Measurements from ENCODE around the gene RBM19.

The RBM19 gene

DNA sequence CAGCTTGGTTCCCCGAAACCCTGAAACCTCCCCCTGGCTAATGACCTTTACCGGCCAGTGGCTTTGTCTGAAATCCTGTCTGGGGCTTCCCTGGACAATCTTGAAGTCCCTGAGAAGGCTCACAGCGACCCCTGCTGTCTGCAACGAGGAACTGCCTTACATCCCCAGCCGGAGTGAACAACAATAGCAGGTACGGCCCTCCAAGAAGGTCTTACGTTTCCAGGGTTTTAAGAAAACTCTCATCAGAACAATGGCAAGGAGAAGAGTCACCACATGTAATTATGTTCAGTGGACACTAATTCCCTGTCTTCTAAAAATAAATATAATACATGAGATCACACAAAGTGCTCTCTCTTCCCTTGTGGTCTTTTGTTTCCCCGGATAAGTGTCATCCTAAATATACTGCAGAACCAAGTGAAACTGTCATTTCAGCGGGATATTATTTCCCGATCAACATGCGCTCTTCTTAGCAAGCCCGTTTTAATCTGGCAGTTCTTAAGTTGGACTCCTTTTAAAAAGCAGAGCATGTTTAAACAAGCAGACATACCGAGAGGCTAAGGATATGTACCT lies 53.3 kb downstream of the RBM19 start:
- H3K27ac ChIP-seq, result no peak overlapping the region
- TF ChIP-seq ZFX (IDR thresholded peaks at IDR 0.05), result no peak
- TF ChIP-seq, protein P1, sequence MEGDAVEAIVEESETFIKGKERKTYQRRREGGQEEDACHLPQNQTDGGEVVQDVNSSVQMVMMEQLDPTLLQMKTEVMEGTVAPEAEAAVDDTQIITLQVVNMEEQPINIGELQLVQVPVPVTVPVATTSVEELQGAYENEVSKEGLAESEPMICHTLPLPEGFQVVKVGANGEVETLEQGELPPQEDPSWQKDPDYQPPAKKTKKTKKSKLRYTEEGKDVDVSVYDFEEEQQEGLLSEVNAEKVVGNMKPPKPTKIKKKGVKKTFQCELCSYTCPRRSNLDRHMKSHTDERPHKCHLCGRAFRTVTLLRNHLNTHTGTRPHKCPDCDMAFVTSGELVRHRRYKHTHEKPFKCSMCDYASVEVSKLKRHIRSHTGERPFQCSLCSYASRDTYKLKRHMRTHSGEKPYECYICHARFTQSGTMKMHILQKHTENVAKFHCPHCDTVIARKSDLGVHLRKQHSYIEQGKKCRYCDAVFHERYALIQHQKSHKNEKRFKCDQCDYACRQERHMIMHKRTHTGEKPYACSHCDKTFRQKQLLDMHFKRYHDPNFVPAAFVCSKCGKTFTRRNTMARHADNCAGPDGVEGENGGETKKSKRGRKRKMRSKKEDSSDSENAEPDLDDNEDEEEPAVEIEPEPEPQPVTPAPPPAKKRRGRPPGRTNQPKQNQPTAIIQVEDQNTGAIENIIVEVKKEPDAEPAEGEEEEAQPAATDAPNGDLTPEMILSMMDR (conservative IDR thresholded peaks at IDR 0.05), result peak; percentile 89

DNA sequence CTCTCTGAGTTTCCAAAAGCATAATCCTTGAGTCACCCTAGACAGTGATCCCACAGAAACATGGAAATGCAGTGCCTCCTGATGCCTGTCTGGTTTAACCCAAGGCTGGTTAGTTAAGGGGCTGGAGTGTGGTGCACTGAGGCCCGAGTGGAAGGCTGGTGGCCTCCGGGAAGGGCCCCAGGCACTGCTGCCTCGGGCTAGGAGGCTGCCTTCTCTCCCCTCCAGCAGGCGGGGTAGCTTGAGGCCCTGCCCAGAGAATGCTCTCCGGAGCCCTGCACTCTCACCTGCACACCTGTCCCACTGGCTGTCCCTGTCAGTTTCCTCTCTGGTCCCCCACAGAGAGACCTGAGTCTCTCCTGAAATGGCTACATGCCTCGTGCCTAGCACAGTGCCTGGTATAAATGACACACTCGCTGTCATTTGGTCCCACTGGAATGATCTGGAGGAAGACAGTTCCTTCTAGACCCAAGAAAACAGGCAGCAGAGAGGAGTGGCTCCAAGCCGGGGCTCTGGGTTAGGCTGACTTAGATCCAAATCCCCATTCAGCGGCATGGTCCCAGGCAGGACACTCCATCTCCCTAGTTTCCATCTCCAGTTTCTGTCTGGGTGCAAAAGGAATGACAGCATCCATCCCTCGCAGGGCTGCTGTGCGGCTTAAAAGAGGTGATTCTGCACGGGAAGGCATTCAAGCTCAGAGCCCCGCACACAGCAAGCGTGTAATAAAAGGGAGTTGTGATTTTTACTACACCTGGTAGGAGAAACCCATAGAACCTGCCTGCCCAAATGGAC lies 54.0 kb downstream of the RBM19 start:
- no peak overlapping the region for H3K27ac ChIP-seq
- TF ChIP-seq ZFX (IDR thresholded peaks at IDR 0.05), result no peak
- TF ChIP-seq, protein P1 (conservative IDR thresholded peaks at IDR 0.05), result no peak

DNA sequence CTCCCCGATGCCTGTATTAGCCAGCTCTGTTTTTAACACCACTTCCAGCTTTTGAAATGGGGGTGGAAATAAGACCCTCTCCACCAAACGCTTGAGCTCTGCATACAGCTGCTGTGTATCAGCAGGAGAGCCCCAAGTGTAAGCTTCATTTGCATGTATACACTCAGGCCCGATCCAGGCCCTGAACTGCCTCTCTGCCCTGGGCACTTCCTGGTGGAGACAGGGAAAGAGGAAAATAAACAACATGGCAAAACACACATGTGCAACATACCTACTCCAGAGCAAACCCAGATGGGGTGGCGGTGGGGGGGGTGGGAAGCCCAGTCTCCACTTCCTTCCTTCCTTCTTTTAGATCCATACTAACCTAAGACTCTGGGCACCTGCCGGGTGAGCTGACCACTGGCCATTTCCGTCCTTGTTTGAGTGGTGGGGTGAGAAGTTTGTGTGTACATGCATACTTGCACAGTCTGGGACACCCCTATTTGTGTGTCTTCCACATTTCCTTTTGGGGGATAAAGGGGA lies 55.3 kb downstream of the RBM19 start:
- no peak overlapping the region for H3K27ac ChIP-seq
- no peak for TF ChIP-seq ZFX (IDR thresholded peaks at IDR 0.05)
- TF ChIP-seq, protein P1 (conservative IDR thresholded peaks at IDR 0.05), result no peak

DNA sequence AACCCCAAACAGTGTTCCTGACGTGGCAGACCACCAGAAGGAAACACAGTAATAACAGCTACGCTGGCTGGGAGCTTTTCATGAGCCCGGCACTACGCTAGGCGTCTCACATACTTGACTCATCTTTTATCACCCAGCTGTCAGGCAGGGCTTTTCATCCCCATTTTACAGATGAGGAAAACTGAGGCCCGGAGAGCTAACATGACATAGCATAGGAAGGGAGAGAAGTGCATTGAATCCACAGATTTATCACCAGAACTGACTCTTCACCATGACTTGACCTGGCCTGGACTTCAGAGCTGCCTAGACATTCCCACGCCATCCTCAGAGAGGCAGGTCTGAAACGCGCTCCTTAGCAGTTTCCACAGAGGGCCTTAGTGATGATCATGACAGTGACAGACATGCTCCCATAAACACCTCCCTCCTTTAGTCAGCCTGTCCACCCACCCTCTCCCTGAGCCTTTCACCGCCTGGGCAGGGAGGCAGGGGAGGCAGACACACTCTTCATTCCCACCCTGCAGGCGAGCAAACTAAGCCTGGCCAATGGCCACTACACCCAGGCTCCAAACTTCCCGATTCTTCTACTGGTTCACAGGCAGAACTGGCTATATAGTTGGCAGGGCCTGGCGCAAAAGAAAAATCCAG lies 56.2 kb downstream of the RBM19 start:
- TF ChIP-seq, protein P1 (conservative IDR thresholded peaks at IDR 0.05), result no peak
- no peak for TF ChIP-seq ZFX (IDR thresholded peaks at IDR 0.05)
- no peak overlapping the region for H3K27ac ChIP-seq

DNA sequence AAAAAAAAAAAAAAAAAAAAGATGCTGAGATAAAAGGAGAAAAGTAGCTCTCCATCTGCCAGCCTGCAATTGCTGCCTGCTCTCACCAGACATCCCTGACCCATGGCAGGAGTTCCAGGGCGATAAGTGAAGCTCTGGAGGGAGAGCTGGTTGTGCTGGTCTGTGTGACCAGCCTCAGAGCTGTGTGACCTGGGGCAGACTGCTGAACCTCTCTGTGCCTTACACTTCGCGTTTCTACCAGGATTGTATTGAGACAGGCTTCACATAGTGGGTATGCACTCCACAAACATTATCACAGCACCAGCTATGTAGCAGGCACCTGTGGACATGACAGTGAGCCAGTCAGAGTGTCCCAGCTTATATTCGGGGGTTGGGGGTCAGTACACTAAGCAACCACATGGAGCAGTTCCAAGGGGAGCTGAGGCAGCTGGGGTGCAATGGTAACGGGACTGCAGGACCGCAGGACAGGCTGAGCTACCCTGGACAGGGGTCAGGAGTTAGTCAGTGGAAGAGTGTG lies 57.5 kb downstream of the RBM19 start:
- no peak overlapping the region for H3K27ac ChIP-seq
- TF ChIP-seq, protein P1 (conservative IDR thresholded peaks at IDR 0.05), result no peak
- no peak for TF ChIP-seq ZFX (IDR thresholded peaks at IDR 0.05)

DNA sequence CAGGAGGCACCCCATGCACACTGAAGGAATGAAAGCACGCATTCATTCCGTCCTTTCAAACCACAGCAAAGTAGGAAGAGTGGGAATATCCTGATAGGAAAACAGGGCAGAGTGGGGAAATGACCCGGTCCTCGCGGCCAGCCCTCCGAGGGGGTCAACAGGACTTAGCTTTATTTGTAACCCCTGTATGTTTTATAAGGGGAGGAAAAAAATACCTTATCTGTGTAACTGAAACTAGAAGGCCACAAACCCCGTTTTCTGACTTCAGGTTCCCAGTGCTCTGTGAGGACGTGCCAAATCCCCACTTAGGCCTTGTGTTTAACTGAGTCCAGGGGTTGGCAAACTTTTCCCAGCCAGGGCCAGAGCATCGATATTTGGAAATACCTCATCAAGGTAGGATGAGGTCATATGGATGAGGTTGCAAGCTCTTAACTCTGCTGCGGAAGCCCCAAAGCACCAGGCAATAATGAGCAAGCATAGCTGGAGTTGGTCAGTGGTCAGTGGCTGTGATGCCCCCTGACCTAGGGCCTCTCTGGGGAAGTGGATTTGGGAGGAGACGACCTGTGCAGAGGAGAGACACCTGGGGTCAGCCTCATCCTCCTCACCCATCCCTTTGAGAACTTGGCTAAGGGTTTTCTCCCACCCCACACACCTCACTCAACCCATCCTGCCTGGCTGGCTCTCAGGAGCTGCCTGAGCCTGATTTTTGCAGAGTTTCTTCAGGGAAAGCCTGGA lies 58.5 kb downstream of the RBM19 start:
- H3K27ac ChIP-seq, result no peak overlapping the region
- TF ChIP-seq, protein P1 (conservative IDR thresholded peaks at IDR 0.05), result no peak
- no peak for TF ChIP-seq ZFX (IDR thresholded peaks at IDR 0.05)
